Mesenchymal stem cell (in vitro differentiated cells and primary cell): Measurements from ENCODE around the gene PPP2CA.
A peak's percentile ranks its signal among the peaks of the same experiment; 100 is the strongest.

Experiments
- DNase-seq: peaks from one replicate; pipeline ENCODE4 v3.0.0-alpha.2; 2013
- H2AFZ ChIP-seq: one replicate; pipeline ENCODE4 v1.6.1; 2013; ENCODE audit warnings: low read depth, mild to moderate bottlenecking, control low read depth, inconsistent platforms, low read length, moderate library complexity
- H2AK5ac ChIP-seq: 2 replicates; pipeline ENCODE4 v1.6.1; 2013; ENCODE audit warnings: low read length, moderate library complexity, mild to moderate bottlenecking, inconsistent platforms; ENCODE audit not compliant: severe bottlenecking
- H2BK120ac ChIP-seq: one replicate; pipeline ENCODE4 v1.6.1; 2013; ENCODE audit warnings: low read depth, mild to moderate bottlenecking, inconsistent platforms, low read length, moderate library complexity
- H2BK12ac ChIP-seq, 2 experiments: one replicate each; pipeline ENCODE4 v1.6.1; 2013; ENCODE audit warnings: inconsistent platforms in 2 of 2, low read length in 2 of 2, mild to moderate bottlenecking in 2 of 2, moderate library complexity in 2 of 2, control low read depth in 1 of 2
- H2BK15ac ChIP-seq: one replicate; pipeline ENCODE4 v1.6.1; 2013; ENCODE audit warnings: mild to moderate bottlenecking, low read depth, inconsistent platforms; ENCODE audit not compliant: poor library complexity, severe bottlenecking
- H2BK5ac ChIP-seq: 2 replicates; pipeline ENCODE4 v1.6.1; 2013; ENCODE audit warnings: low read depth, mild to moderate bottlenecking, low read length, control low read depth, inconsistent platforms; ENCODE audit not compliant: poor library complexity, severe bottlenecking
- H3K14ac ChIP-seq, 2 experiments: one replicate each; pipeline ENCODE4 v1.6.1; 2013; ENCODE audit warnings: inconsistent platforms in 2 of 2, low read length in 2 of 2, control low read depth in 1 of 2, mild to moderate bottlenecking in 1 of 2, moderate library complexity in 1 of 2
- H3K18ac ChIP-seq, 2 experiments: one replicate each; pipeline ENCODE4 v1.6.1; 2013; ENCODE audit warnings: inconsistent platforms in 2 of 2, low read length in 2 of 2, control low read depth in 1 of 2, low read depth in 1 of 2, mild to moderate bottlenecking in 1 of 2
- H3K23ac ChIP-seq, 2 experiments: one replicate each; pipeline ENCODE4 v1.6.1; 2013; ENCODE audit warnings: inconsistent platforms in 2 of 2, low read length in 2 of 2, mild to moderate bottlenecking in 2 of 2, moderate library complexity in 2 of 2, control low read depth in 1 of 2
- H3K27ac ChIP-seq: 2 replicates; pipeline ENCODE4 v1.5.1; 2013; ENCODE audit warnings: mild to moderate bottlenecking, moderate library complexity, low read length, control low read depth, inconsistent platforms; ENCODE audit not compliant: poor library complexity, severe bottlenecking
- H3K27me3 ChIP-seq, 2 experiments: 2 replicates each; pipeline versions ENCODE4 v1.6.1 to v1.7.0; 2013; ENCODE audit warnings: low read length in 2 of 2, mild to moderate bottlenecking in 2 of 2, moderate library complexity in 2 of 2, control low read depth in 1 of 2, inconsistent platforms in 1 of 2; ENCODE audit not compliant: control insufficient read depth in 1 of 2, insufficient read depth in 1 of 2
- H3K36me3 ChIP-seq, 2 experiments: 2 replicates each; pipeline versions ENCODE4 v1.6.1 to v1.7.0; 2013; ENCODE audit warnings: low read length in 2 of 2, control low read depth in 1 of 2, inconsistent platforms in 1 of 2, low read depth in 1 of 2, mild to moderate bottlenecking in 1 of 2; ENCODE audit not compliant: insufficient read depth in 2 of 2, control insufficient read depth in 1 of 2
- H3K4ac ChIP-seq, 2 experiments: one replicate each; pipeline ENCODE4 v1.6.1; 2013; ENCODE audit warnings: inconsistent platforms in 2 of 2, low read length in 2 of 2, mild to moderate bottlenecking in 2 of 2, moderate library complexity in 2 of 2, control low read depth in 1 of 2, low read depth in 1 of 2
- H3K4me1 ChIP-seq: 2 replicates; pipeline ENCODE4 v1.6.1; 2013; ENCODE audit warnings: low read depth, low read length, control low read depth; ENCODE audit not compliant: control insufficient read depth, insufficient read depth
- H3K4me2 ChIP-seq: 2 replicates; pipeline ENCODE4 v1.6.1; 2013; ENCODE audit warnings: low read length, mild to moderate bottlenecking, inconsistent platforms; ENCODE audit not compliant: poor library complexity, severe bottlenecking
- H3K4me3 ChIP-seq, 2 experiments: 2 replicates each; pipeline versions ENCODE4 v1.5.1 to v1.7.0; 2013; ENCODE audit warnings: low read length in 2 of 2, mild to moderate bottlenecking in 2 of 2, control low read depth in 1 of 2, low read depth in 1 of 2; ENCODE audit not compliant: insufficient read depth in 1 of 2
- H3K79me1 ChIP-seq: replicated peaks from 2 replicates; pipeline ENCODE4 v1.6.1; 2013; ENCODE audit warnings: mild to moderate bottlenecking, control low read depth, low read length, inconsistent platforms; ENCODE audit not compliant: poor library complexity, severe bottlenecking
- H3K9ac ChIP-seq: 2 replicates; pipeline ENCODE4 v1.7.0; 2013; ENCODE audit warnings: mild to moderate bottlenecking, low read length, moderate library complexity
- H3K9me3 ChIP-seq: 2 replicates; pipeline ENCODE4 v1.7.0; 2013; ENCODE audit warnings: mild to moderate bottlenecking, low read length; ENCODE audit not compliant: control insufficient read depth
- H4K8ac ChIP-seq: one replicate; pipeline ENCODE4 v1.6.1; 2013; ENCODE audit warnings: inconsistent platforms, mild to moderate bottlenecking, low read length, moderate library complexity
- H4K91ac ChIP-seq: one replicate; pipeline ENCODE4 v1.6.1; 2013; ENCODE audit warnings: mild to moderate bottlenecking, low read length, inconsistent platforms
- WGBS: methylation state at CpG from one replicate; pipeline ENCODE4 v1.1.7; 2013; ENCODE audit warnings: mixed read lengths; 5-methylcytosine and 5-hydroxymethylcytosine counted together

Gene PPP2CA

DNA sequence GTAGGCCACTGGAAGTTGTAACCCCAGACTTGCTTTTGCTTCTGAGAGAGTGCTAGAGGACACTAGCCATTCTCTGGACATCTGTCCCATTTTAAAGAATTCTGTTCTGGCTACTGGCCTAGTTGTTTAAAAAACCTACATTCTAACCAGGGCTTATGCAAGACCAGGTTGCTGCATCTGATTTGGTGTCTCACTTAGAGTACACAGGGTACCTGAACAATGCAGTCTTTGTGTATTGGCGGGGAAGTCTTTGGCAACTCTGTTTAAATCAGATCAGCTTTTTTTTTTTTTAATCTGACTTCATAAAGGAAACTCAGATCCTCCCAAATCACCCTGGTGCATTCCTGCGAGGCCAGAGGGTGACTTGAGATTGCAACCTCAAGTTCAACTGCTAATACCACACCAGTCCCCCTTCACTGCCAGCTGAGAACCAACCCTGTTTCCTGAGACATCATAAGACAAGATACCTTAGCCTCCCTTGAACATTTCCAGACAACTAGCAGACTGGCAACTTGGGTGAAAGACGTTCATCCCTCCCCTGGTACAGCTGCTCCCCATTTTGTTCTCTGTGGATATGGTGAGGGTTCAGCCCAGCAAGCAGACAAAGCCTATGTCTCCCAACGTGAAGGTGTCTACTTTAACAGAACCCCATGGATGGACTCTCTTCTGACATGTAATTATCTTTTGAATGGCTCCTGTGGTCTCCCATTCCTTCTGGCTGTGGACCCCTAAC lies 76.1 kb downstream of the PPP2CA start:
- H2BK12ac ChIP-seq = no peak overlapping the region
- H3K23ac ChIP-seq = no peak overlapping the region
- 91% methylated on average over 4 of the region's 4 CpGs for WGBS
- DNase-seq = no peak
- H2BK5ac ChIP-seq = no peak overlapping the region
- H3K4ac ChIP-seq = no peak overlapping the region
- H3K4me3 ChIP-seq = no peak overlapping the region
- peaks cover 38% of the 10 kb centered on the region for H3K79me1 ChIP-seq
- no peak overlapping the region for H2AFZ ChIP-seq
- H3K27me3 ChIP-seq = no peaks in the 10 kb centered on the region
- H3K36me3 ChIP-seq = peaks cover 41 to 90% of the 10 kb centered on the region in 2 experiments
- H3K27ac ChIP-seq = no peak overlapping the region
- no peak overlapping the region for H2BK15ac ChIP-seq
- peak overlapping the region; percentile 16 for H3K9ac ChIP-seq
- H3K9me3 ChIP-seq = no peaks in the 10 kb centered on the region
- no peak overlapping the region for H2BK120ac ChIP-seq
- no peak overlapping the region for H3K4me2 ChIP-seq
- no peak overlapping the region for H4K8ac ChIP-seq
- H3K14ac ChIP-seq = no peak overlapping the region
- H3K18ac ChIP-seq = no peak overlapping the region
- H3K4me1 ChIP-seq = peaks cover 5% of the 10 kb centered on the region
- H4K91ac ChIP-seq = no peak overlapping the region
- H2AK5ac ChIP-seq = no peak overlapping the region

DNA sequence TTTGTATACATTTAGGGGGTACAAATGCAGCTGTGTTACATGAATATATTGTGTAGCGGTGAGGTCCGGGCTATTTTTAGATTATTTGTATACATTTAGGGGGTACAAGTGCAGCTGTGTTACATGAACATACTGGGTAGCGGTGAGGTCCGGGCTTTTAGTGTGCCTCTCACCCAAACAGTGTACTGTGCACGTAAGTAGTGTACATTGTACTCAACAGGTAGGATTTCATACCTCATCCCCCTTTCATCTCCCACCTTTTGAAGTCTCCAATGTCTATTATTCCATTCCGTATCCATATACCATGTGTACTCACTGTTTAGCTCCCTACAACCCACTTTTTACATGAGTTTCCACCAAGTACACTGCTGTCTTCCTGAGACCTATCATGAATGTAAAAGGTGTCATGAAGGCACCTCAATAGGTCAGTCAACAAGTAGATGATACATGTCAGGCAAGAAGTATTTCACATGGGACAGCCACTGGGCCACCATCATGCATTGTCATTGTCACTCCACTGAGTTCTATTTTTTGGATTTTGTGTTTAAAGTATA lies 76.8 kb downstream of the PPP2CA start:
- H3K27ac ChIP-seq = no peak overlapping the region
- H2BK12ac ChIP-seq = no peak overlapping the region
- peaks cover 45% of the 10 kb centered on the region for H3K79me1 ChIP-seq
- H2BK15ac ChIP-seq = no peak overlapping the region
- H4K8ac ChIP-seq = no peak overlapping the region
- no peak for DNase-seq
- H2BK120ac ChIP-seq = no peak overlapping the region
- no peak overlapping the region for H2BK5ac ChIP-seq
- no peak overlapping the region for H3K18ac ChIP-seq
- no peak overlapping the region for H3K23ac ChIP-seq
- H3K4ac ChIP-seq = no peak overlapping the region
- H3K4me2 ChIP-seq = no peak overlapping the region
- no peaks in the 10 kb centered on the region for H3K27me3 ChIP-seq
- peaks cover 48 to 93% of the 10 kb centered on the region in 2 experiments for H3K36me3 ChIP-seq
- no peak overlapping the region for H3K14ac ChIP-seq
- H3K4me3 ChIP-seq = no peak overlapping the region
- no peak overlapping the region for H2AFZ ChIP-seq
- H3K4me1 ChIP-seq = peaks cover 5% of the 10 kb centered on the region
- no peak overlapping the region for H2AK5ac ChIP-seq
- no peak overlapping the region for H3K9ac ChIP-seq
- WGBS = 91% methylated on average over 6 of the region's 6 CpGs
- no peaks in the 10 kb centered on the region for H3K9me3 ChIP-seq
- H4K91ac ChIP-seq = no peak overlapping the region

DNA sequence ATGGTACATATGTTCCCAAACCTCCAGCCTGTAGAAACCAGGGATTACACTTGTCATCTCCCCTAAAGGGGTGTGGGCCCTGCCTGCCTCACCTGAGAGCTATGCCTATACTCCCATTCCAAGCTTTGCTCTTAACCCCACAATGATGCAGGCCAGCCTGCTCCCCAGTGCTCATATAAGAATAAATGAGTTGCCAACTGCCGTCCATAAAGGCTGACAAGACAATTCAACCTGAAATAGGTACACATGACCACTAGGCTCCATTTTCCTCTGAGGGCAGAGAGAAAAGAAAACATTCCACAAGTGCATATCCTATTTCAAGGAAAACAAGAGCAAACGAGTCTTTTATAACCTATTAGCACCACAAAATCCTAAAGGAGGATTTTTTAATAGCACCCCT lies 77.6 kb downstream of the PPP2CA start:
- Histone ChIP-seq H3K4me1 (peaks cover 5% of the 10 kb centered on the region), H2BK12ac (no peak overlapping the region), H2AK5ac (no peak overlapping the region), H2BK5ac (no peak overlapping the region), H2BK120ac (no peak overlapping the region), H3K18ac (no peak overlapping the region), H3K14ac (no peak overlapping the region), H4K91ac (no peak overlapping the region), H4K8ac (no peak overlapping the region), H3K36me3 (peaks cover 54 to 93% of the 10 kb centered on the region in 2 experiments), H2AFZ (no peak overlapping the region), H3K27me3 (no peaks in the 10 kb centered on the region), H3K4me2 (no peak overlapping the region), H2BK15ac (no peak overlapping the region), H3K9me3 (no peaks in the 10 kb centered on the region), H3K79me1 (peaks cover 50% of the 10 kb centered on the region), H3K4me3 (no peak overlapping the region), H3K4ac (no peak overlapping the region), H3K23ac (no peak overlapping the region), H3K9ac (no peak overlapping the region), H3K27ac (no peak overlapping the region)
- 64% methylated on average over 2 of the region's 2 CpGs for WGBS
- no peak for DNase-seq

DNA sequence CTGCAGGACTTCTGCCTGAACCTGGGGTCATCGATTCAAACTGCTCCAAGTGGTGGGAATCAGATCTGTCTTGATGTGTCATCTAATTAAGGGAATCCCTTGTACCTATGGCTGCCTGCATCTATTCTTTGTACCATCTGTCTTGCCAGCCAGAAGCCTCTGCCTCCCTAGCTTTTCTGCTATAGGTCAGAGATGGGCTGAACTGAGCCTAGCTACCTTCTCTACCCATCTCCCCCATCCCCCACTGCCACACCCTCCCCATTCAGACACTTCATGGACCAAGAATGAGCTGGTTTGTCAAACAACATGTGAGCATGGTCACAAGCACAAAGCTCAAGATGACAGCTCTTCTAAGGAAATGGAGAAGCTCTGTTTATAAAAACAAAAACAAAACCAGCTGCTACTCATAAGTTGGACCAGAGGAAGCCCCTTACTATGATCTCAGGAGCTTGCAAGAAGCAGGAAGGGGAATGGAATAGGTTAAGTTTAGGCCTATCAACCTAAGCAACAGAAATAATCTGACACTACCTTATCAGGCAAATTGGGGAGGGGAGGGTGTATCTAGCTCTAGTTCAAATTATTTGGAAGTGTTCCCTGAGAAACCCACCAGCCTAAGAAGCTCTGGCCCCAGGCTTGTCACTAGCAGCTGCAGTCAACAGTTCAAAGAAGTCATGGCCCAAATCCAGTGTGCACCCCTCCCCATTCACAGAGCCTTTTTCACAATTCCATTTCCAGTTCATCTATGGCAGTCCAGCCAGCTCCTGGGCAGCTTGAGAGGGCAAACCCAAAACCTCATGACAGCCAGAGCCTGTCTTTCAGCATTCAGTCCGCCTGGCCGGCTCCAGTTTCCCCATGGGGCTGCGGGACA lies 79.0 kb downstream of the PPP2CA start:
- Histone ChIP-seq H4K91ac (no peak overlapping the region), H3K4ac (no peak overlapping the region), H3K4me3 (no peak overlapping the region), H3K27me3 (no peaks in the 10 kb centered on the region), H3K23ac (no peak overlapping the region), H2BK12ac (no peak overlapping the region), H2BK5ac (no peak overlapping the region), H3K79me1 (peaks cover 56% of the 10 kb centered on the region), H2AK5ac (no peak overlapping the region), H3K9me3 (no peaks in the 10 kb centered on the region), H3K36me3 (peaks cover 59 to 94% of the 10 kb centered on the region in 2 experiments), H2AFZ (no peak overlapping the region), H2BK15ac (no peak overlapping the region), H2BK120ac (no peak overlapping the region), H3K9ac (peak overlapping the region; percentile 45), H3K4me1 (peaks cover 5% of the 10 kb centered on the region), H4K8ac (no peak overlapping the region), H3K4me2 (no peak overlapping the region), H3K14ac (no peak overlapping the region), H3K18ac (no peak overlapping the region), H3K27ac (no peak overlapping the region)
- WGBS = 97% methylated on average over 4 of the region's 4 CpGs
- DNase-seq = no peak
